Adrenal gland (tissue), 12 donors: ENCODE data around the gene ELMOD1. TPM values are rescaled to one million over a fixed set of nuclear protein-coding genes. Genes with fewer than 3 reads are reported as not detected.
A peak's percentile ranks its signal among the peaks of the same experiment; 100 is the strongest.

ENCODE experiments used
- DNase-seq, 7 donors: peaks; one replicate each; pipeline ENCODE4 v3.0.0-alpha.2; 2019 to 2020
- H3K27ac ChIP-seq, 5 donors: fragments of 200-600 bp; sonication (generic) in 4 of 5; 1 replicate in 3 of 5; 2 replicates in 2 of 5; pipeline versions ENCODE4 v1.5.1 to v1.8.0; 2016 to 2020; ENCODE audit warnings: mild to moderate bottlenecking in 1 of 5
- H3K27me3 ChIP-seq: fragments of 200-600 bp; 2 replicates; pipeline ENCODE4 v1.8.0; 2021
- H3K36me3 ChIP-seq, 2 donors: fragments of 200-600 bp; replicated peaks in 1 of 2; 1 replicate in 1 of 2; 2 replicates in 1 of 2; pipeline versions ENCODE4 v1.5.1 to v1.8.0; 2018 to 2022
- H3K4me1 ChIP-seq, 2 donors: fragments of 200-600 bp; replicated peaks in 1 of 2; 1 replicate in 1 of 2; 2 replicates in 1 of 2; pipeline versions ENCODE4 v1.5.1 to v1.8.0; 2018 to 2021
- H3K4me3 ChIP-seq, 4 donors: fragments of 200-600 bp; sonication (generic) in 3 of 4; one replicate each; pipeline ENCODE4 v1.5.1; 2016 to 2018
- H3K9me3 ChIP-seq, 3 donors: fragments of 200-600 bp; sonication (generic) in 1 of 3; replicated peaks in 1 of 3; 1 replicate in 2 of 3; 2 replicates in 1 of 3; pipeline versions ENCODE4 v1.5.1 to v1.8.0; 2016 to 2021
- CTCF ChIP-seq, 6 experiments: fragments of 450-650 bp in 4 of 6; fragments of 200-600 bp in 2 of 6; sonication (generic) in 1 of 6; IDR thresholded peaks; 1 replicate in 5 of 6; 2 replicates in 1 of 6; pipeline versions ENCODE4 v1.5.1 to v1.8.0; 2016 to 2021; ENCODE audit warnings: antibody characterized with exemption in 6 of 6, mild to moderate bottlenecking in 2 of 6, moderate library complexity in 1 of 6
- POLR2A ChIP-seq, 2 donors: fragments of 450-650 bp; IDR thresholded peaks; one replicate each; pipeline ENCODE4 v1.6.1; 2017; ENCODE audit warnings: antibody characterized with exemption in 2 of 2, mild to moderate bottlenecking in 2 of 2, moderate library complexity in 1 of 2
- WGBS, 4 donors: extraction: QIAGEN DNeasy Blood & Tissue Kit in 2 of 4; methylation state at CpG; one replicate each; pipeline versions ENCODE4 v1.1.5 to v1.1.7; 2013 to 2017; 5-methylcytosine and 5-hydroxymethylcytosine counted together
- intact Hi-C, 2 donors: fragments of 100-400 bp; cut with DNase I; formaldehyde crosslinking; loops; one replicate each; pipeline versions ENCODE4 v1.14.1 to v1.15.0; 2022 to 2023
- polyA plus RNA-seq, 3 donors: library from polyadenylated mRNA; stranded (reverse); fragments of 200-250 nt in 2 of 3; fragments of 350-450 nt in 1 of 3; fragmentation: Illumina TruSeq in 1 of 3; extraction: RNeasy Lipid Tissue Mini Kit (QIAGEN cat#74804) in 1 of 3; gene quantifications; one replicate each; pipeline ENCODE4 v1.2.3, GENCODE V29; 2013 to 2014
- total RNA-seq, 9 donors: library from RNA; depleted of rRNA in 4 of 9; stranded (reverse); fragments of >200 nt in 4 of 9; fragments of 120-200 nt in 1 of 9; fragmentation: NEBNext Ultra II Directional in 1 of 9; extraction: Animal tissue kit (Norgen Biotek cat#: 25700) in 1 of 9; gene quantifications; one replicate each; pipeline versions ENCODE4 v1.1.0 to v1.2.4, GENCODE V29; 2013 to 2023
- donor health status: healthy with polysubstance abuse.
- donor health status: Bipolar disorder and iron deficiency.
- donor health status: DM: yes; HTN: yes; CAD: no.
- donor health status: DM: no; HTN: no; CAD: no.
- donor health status: DM: no; HTN: no; CAD: no.
- donor health status: DM: yes; HTN: yes; CAD: no.

Gene ELMOD1
- total and polyA plus RNA-seq, 12 donors = 0.23 to 8.5 (median 0.67) TPM; not detected in 2

GRCh38 chr11:107688322-107688918 lies 97.5 kb downstream of the ELMOD1 start:
- Histone ChIP-seq H3K36me3 (no peaks in the 10 kb centered on the region), H3K27me3 (peaks cover 8% of the 10 kb centered on the region), H3K4me1 (no peaks in the 10 kb centered on the region), H3K9me3 (no peaks in the 10 kb centered on the region), H3K27ac (no peak overlapping the region), H3K4me3 (no peak overlapping the region)
- 67 to 81% (median 69%) methylated on average over 6 of the region's 6 CpGs for WGBS, 4 donors
- DNase-seq = no peak
- TF ChIP-seq CTCF (IDR thresholded peaks at IDR 0.05) = no peak
- TF ChIP-seq POLR2A (IDR thresholded peaks at IDR 0.05) = no peak
- intact Hi-C loops = loop anchor here (5.0 kb wide), 1 partner anchor 111 kb away; no protein-coding TSS in a partner anchor

GRCh38 chr11:107689317-107690202 lies 98.6 kb downstream of the ELMOD1 start:
- Histone ChIP-seq H3K4me3 (no peak overlapping the region), H3K9me3 (no peaks in the 10 kb centered on the region), H3K36me3 (no peaks in the 10 kb centered on the region), H3K27me3 (peaks cover 8% of the 10 kb centered on the region), H3K4me1 (no peaks in the 10 kb centered on the region), H3K27ac (no peak overlapping the region)
- 43 to 45% (median 45%) methylated on average over 11 of the region's 11 CpGs for WGBS, 4 donors
- peak; percentile 75 to 91 (median 79) for DNase-seq
- TF ChIP-seq CTCF (IDR thresholded peaks at IDR 0.05) (peak; percentile 48 to 76 (median 74)), POLR2A (IDR thresholded peaks at IDR 0.05) (no peak)
- intact Hi-C loops = loop anchor here (5.0 kb wide), 1 partner anchor 112 kb away; no protein-coding TSS in a partner anchor

GRCh38 chr11:107691000-107691750 lies 100.2 kb downstream of the ELMOD1 start:
- Histone ChIP-seq H3K27ac (no peak overlapping the region), H3K36me3 (no peaks in the 10 kb centered on the region), H3K4me1 (no peaks in the 10 kb centered on the region), H3K9me3 (no peaks in the 10 kb centered on the region), H3K27me3 (peaks cover 8% of the 10 kb centered on the region), H3K4me3 (no peak overlapping the region)
- WGBS, 4 donors = 25 to 50% (median 36%) methylated on average over 3 of the region's 3 CpGs
- intact Hi-C loops = no loop called here
- DNase-seq = no peak
- TF ChIP-seq CTCF (IDR thresholded peaks at IDR 0.05) (no peak), POLR2A (IDR thresholded peaks at IDR 0.05) (no peak)

- Histone ChIP-seq H3K27ac (no peak overlapping the region), H3K4me3 (no peak overlapping the region), H3K4me1 (no peaks in the 10 kb centered on the region), H3K36me3 (no peaks in the 10 kb centered on the region), H3K9me3 (no peaks in the 10 kb centered on the region), H3K27me3 (peaks cover 8% of the 10 kb centered on the region)
- DNase-seq = no peak
- intact Hi-C loops = no loop called here
- TF ChIP-seq CTCF (IDR thresholded peaks at IDR 0.05) (no peak), POLR2A (IDR thresholded peaks at IDR 0.05) (no peak)
- 68 to 84% (median 76%) methylated on average over 1 of the region's 1 CpG for WGBS, 4 donors
Measured at GRCh38 chr11:107695446-107695845, 104.5 kb downstream of the ELMOD1 start.
